ENCODE results near the gene DTX3L.

DNA sequence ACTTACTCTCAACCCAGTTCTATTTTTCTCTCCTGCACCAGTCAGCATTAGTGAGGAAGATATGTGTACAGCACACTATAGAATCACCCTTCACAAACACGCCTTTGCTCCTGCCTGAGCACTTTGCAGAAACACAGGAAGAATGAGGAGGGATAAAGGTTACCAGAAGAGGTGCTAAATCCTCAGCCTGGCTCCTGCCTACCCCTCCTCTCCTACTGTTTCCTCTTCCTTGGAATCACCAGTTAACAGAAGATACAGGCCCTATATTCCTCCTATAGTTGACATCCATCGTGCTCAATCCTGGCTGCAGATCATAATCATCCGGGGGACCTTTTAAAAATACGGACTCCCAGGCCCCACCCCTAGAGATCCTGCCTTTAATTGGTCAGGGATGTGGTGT, 42.2 kb downstream of the DTX3L start:
- TF ChIP-seq SUZ12 (IDR thresholded peaks at IDR 0.05; ENCODE audit: extremely low read depth, insufficient read depth, insufficient read length) (no peak), YY1 (IDR thresholded peaks at IDR 0.05; ENCODE audit: insufficient read depth, insufficient read length) (no peak)

Data from NT2/D1 (cell line).